Measurements from ENCODE around the gene RGS9. TPM values are rescaled to one million over a fixed set of nuclear protein-coding genes. Genes with fewer than 3 reads are reported as not detected.

RGS9 gene
- total RNA-seq, 2 donors from 2014 or later: 5.3 to 7.3 TPM

DNA sequence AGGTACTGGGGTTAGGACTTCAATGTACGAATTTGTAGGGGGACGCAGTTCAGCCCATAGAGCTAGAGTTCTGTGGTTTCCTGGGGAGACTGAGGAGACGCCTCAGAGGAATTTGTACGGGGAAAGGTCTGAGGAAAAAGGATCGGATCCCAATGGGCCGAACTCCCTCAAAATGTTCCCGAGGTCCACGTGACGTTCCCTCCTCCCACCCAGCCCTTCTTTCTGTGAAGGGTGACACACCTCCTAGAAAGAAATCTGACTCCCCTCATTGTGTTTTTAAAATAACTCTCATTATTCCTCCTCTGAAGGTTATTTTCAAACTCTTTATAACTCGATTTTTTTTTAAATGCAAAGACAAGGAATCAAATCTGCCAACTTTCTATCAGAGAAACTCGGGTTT lies 8.6 kb downstream of the RGS9 start:
- intact Hi-C loops (cut with DNase I): no loop called here
- no peak for DNase-seq (ENCODE audit: low spot score)

DNA sequence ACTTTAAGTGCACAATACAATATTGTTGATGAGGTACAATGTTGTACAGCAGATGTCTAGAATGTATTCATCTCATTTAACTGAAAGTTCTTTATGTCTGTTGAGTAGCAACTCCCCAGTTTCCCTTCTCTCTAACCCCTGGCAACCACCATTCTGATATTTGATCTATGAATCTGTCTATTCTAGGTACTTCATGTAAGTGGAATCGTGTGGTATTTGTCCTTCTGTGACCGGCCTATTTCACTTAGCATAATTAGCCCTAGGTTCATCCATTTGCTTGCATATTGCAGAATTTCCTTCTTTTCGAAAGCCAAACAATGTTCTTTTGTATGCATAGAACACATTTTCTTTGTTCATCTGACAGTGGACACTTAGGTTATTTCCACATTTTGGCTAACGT lies 10.8 kb downstream of the RGS9 start:
- no peak for DNase-seq (ENCODE audit: low spot score)

DNA sequence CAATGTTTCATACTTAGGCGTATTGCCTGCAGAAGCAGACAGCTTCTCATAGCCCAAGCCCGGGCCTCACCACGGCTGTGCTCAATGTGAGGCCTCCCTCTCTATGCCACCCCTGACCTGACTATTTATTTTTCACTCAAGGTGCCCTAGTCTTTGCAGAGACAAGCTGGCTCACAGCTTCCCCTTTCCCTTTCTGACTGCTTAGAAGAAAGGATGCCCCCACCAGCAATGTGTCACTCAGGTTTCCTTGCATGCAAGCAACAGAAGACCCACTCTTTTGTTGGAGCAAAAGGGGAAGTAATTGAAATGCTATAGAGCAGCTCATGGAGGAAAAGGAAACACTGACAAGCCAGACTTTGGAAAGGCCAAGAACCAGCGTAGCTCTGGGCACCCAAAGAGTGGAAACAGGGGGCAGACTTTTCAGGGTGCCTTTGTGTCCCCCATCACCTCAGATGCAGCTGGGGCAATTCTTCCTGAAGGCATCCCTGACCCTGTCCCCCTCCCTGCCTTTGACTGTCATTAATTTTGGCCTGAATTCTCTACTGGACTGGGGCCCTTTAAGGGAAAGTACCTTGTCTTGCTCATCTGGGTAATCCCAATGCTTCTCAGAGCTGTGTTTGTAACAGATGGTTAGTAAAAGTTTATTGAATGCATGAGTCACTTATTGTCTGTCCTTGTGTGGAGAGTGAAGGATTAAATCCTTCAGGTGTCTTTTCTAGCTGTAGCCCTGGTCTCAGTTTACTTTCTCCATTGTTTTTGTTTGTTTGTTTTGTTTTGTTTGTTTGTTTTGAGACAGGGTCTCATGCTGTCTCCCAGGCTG lies 17.8 kb downstream of the RGS9 start:
- no peak for DNase-seq (ENCODE audit: low spot score)
- intact Hi-C loops (cut with DNase I): no loop called here

More for the DNA sequence above, 10.8 kb downstream of the RGS9 start:
- intact Hi-C loops (cut with DNase I): loop anchor here in 1 of 2 donors (1.0 kb wide), 1 partner anchor 19 kb away; no protein-coding TSS in a partner anchor

DNA sequence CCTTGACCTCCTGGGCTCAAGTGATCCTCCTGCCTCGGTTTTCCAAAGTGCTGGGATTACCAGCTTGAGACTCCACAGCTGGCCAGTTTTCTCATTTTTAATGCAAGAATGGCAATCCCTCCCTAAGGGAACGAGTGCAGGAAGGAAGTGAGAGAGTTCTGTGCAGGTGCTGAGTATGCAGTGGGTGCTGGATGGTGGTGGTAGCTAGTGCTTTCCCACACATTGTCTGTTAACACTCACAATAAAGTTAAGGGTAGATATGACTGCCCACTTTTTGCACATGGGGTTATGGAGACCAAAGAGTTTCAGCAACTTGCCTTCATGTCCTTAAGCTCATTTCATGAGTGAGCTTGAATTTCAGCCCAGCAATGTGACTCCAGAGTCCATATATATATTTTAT lies 18.5 kb downstream of the RGS9 start:
- intact Hi-C loops (cut with DNase I): no loop called here

DNA sequence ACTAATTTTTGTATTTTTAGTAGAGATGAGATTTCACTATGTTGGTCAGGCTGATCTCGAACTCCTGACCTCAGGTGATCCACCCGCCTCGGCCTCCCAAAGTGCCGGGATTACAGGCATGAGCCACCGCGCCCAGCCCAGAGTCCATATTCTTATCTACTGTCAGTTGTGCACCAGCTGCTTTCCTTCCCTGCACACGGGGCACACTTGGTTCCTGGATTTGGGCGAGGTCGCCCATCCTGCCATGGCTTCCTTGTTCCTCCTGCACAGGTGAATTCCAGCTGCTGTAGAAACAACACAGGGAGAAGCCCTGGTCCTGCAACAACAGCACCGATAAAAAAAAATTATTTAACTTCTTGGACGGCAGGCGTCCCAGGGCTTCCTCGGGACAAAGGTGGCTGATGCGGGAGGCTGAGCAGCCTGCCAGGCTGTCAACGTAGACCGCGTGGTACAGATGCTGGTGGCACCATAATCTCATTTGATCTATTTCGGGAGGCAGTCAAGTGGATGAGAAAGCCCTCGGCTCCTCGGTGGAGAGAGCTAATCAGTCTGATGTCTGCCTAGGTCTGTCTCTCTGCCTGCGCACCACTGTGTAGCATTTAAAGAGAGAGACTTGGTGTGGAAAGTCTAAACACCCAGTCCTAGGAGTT lies 19.1 kb downstream of the RGS9 start:
- intact Hi-C loops (cut with DNase I): no loop called here
- no peak for DNase-seq (ENCODE audit: low spot score)

More for the DNA sequence above, 18.5 kb downstream of the RGS9 start:
- no peak for DNase-seq (ENCODE audit: low spot score)

DNA sequence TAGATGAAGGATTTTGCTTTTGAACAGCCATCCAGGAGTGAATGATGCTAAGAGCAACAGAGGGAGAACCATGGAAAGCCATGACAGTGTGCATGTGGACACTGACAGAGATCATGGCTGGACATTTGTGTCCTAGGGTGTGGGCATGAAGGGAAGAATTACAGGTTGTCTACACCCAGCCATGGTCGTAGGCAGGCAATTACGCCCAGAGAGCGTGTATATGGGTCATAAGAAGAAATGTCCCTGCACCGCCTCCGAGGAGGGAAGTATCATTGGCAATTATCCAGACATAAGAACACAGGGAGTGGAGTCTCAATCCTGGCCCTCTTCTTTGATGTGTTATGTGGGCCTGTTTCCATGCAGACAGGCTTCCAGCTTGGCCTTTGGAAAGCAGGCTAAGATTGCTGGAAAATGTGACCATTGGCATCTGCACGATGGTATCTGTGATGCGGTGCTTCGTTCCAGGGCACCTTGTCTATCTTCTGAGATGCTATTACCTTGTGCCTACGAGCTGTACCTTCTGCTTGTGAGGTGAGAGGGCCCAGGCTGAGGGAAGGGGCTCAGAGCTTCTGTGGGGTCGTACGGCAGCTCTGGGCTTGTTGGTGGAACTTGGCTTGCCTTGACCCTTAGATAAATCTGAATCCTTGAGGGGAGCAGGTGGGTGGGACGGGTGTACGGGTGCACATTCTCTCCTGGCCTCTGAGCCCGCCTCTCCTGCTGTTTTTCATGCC lies 19.8 kb downstream of the RGS9 start:
- no peak for DNase-seq (ENCODE audit: low spot score)
- intact Hi-C loops (cut with DNase I): no loop called here

DNA sequence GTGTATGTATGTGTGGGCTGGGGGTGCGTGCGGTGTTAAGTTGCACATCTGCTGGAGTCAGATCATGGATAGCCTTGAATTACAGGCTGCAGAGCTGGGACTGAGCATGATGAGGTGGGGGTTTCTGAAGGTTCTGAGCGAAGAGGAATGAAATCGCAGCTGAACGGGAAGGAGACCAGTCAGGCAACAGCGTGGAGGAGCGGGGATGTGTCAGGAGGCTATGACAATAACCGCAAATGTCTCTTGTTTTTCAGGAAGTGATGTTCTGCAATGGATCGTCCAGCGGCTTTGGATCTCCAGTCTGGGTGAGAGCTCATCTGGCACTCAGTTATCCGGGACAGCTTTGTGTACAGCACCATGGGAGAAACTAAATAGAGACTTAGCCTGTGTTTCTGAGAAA lies 20.9 kb downstream of the RGS9 start:
- DNase-seq (ENCODE audit: low spot score): no peak
- intact Hi-C loops (cut with DNase I): no loop called here

DNA sequence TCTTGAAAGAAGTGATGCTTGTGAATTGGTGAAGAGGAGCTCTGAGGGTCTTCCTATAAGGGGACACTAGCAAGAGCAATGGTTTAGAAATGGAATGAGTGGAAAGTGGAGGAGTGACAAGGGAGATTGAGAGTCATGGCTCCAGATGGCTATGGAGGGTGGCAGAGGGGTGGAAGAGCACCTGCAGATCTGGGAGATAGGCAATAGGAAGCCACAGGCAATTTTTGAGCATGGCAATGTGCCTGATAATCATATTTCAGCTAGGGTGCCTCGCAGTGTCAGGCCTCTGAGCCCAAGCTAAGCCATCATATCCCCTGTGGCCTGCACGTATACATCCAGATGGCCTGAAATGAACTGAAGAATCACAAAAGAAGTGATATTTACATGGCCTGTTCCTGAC lies 21.5 kb downstream of the RGS9 start:
- no peak for DNase-seq (ENCODE audit: low spot score)
- intact Hi-C loops (cut with DNase I): no loop called here

DNA sequence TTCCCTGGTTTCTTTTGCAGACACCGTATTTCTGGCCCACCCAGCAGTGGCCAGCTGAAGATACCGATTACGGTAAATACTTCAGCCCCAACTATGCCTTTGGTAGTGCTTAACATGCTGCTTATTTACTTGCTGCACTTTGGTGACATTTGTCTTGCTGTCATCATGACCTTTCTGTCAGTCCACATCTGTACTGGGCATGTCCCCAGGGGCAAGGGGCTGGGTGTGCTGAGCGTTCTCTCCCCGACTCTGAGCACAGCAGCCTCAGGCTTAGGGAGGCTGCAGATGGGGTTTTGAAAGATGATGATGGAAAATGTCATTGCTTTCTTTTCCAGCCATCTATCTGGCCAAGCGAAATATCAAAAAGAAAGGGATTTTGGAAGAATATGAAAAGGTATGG lies 23.3 kb downstream of the RGS9 start:
- no peak for DNase-seq (ENCODE audit: low spot score)
- intact Hi-C loops (cut with DNase I): no loop called here

DNA sequence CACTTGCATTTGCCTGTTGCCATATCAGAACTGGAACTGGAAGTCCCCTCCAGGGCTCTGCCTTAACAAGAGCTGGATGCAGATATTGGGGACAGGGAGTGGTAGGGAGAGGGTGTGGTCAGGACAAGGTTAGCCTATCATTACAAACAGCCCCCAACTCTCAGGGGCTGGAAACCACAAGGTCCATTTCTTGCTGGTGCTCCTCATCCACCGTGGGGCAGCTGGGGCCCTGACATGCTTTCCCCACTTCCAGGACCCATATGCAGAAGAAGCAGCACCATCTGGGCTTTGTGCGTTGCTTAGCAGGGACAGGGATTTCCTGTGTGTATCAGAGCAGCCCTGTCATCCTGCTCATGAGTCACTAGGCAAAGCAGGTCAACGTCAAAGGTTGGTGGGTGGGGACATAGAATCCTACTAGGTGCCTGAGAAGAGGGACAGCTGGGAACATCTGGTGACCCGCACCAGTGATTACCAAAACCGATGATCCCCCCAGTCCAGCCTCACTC lies 26.9 kb downstream of the RGS9 start:
- no peak for DNase-seq (ENCODE audit: low spot score)
- intact Hi-C loops (cut with DNase I): no loop called here

DNA sequence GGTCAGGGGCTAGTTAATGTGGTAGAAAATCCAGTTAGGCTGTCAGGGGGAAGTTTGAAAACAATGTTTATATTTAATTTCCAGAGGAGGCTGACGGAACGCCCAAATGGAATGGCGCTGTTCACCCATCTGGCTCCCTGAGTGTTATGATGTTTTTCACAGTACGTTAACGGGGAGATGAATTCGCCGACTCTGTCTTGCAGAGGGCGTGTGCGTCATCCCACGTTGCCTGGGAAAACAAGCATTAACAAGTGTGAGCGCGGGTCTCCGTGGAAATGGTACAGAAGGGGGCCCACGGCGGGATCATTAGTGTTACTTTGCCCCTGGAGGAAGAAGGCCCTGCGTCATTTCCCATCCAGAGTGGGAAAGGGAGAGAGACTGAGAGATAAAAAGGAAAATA lies 29.6 kb downstream of the RGS9 start:
- no peak for DNase-seq (ENCODE audit: low spot score)

DNA sequence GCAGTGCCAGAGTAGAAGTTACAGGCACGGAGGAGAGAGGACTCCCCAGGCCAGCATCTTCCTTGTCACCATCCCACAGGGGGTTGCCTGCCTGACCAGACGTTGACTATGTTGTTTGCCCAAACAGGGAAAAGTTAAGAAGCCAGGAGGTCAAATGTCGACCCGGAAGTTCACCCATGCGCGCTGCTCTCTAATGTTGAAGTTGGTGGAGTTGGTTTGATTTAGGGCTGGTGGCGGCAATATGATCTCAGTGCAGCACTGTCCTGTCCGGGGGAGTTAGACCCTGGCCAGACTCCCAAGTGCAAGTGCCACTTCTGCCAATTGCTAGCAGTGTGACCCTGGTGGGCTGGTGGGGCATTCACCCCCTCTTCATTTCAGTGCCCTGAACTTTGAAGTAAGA lies 30.4 kb downstream of the RGS9 start:
- no peak for DNase-seq (ENCODE audit: low spot score)

More for the DNA sequence above, 29.6 kb downstream of the RGS9 start:
- intact Hi-C loops (cut with DNase I): loop anchor here in 1 of 2 donors (1.0 kb wide), 1 partner anchor 18 kb away; no protein-coding TSS in a partner anchor

DNA sequence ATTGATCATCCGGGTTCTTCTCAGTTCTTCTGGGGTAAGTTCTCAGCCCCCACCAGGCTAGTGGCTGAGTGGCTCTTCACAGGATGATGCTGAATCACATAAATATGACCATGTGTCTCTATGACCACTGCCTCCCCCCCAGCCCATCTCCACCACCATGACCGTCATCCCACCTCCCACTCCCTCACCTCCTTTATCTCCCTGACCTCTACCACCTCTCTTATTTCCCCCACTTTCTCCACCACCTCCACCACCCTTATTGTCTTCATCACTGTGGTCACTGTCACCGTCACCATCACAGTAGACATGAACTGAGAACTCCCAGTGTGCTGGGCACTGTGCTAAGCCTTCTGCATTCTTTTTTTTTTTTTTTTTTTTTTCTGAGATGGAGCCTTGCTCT lies 32.5 kb downstream of the RGS9 start:
- intact Hi-C loops (cut with DNase I): no loop called here
- no peak for DNase-seq (ENCODE audit: low spot score)

More for the DNA sequence above, 30.4 kb downstream of the RGS9 start:
- intact Hi-C loops (cut with DNase I): loop anchor here in 1 of 2 donors (1.0 kb wide), 1 partner anchor 19 kb away; no protein-coding TSS in a partner anchor

DNA sequence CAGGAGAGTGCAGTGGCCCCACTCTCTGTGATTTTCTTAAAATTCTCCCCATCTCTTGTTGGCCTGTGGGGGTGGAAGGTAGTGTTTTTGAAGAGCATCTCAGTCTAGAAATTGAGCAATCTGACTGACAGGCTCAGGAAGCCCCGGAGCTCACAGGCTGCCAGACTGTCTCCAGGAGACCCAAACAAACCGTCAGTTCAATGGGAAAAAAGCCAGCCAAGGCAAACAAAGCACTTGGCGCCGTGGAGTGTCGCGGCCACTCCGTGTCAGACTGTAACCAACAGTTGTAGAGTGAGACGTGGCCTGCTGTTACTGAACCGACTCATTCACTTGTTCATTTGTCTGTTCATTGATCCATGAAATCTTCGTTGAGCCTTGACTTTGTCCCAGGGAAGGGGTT lies 33.7 kb downstream of the RGS9 start:
- no peak for DNase-seq (ENCODE audit: low spot score)
- intact Hi-C loops (cut with DNase I): no loop called here

DNA sequence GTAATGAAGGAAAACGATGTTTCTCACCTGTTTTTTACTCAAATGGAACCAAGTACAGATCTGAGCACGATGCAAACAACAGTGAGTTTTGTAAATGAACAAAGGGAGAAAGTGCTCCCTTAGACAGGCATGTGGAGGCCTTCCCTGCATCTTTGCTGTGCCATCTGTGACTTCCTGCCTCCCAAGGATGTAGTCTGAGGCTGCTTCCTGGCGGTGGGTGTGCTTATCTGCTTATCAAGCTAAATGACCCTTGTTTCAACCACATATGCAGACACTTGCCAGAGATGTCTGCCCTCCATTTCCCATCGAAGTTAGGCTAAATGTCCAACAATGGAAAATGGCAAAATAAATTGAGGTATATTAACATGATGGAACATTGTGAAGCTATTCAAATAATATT lies 34.6 kb downstream of the RGS9 start:
- intact Hi-C loops (cut with DNase I): no loop called here
- DNase-seq (ENCODE audit: low spot score): no peak

DNA sequence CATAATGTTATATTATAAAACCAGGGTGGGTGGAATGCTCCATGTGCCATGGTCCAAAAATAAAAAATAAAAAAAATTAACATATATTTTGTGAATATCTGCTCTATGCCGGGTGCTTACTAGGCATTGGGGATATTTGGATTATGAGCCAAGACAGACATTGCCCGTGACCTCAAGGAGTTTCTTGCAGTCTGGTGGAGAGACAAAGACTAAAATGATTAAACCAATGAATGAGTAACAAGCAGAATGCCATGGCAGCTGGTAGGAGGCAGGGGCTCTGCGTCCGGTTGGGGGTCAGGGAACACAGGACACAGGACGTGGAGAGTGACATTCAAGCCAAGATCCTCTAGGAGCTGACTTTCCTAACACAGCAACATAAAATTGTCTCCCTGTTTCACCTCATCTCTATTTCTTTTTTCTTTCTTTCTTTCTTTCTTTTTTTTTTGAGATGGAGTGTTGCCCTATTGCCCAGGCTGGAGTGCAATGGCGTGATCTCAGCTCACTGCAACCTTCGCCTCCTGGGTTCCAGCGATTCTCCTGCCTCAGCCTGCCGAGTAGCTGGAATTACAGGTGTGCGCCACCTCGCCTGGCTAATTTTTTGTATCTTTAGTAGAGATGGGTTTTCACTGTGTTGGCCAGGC lies 35.4 kb downstream of the RGS9 start:
- no peak for DNase-seq (ENCODE audit: low spot score)
- intact Hi-C loops (cut with DNase I): no loop called here

DNA sequence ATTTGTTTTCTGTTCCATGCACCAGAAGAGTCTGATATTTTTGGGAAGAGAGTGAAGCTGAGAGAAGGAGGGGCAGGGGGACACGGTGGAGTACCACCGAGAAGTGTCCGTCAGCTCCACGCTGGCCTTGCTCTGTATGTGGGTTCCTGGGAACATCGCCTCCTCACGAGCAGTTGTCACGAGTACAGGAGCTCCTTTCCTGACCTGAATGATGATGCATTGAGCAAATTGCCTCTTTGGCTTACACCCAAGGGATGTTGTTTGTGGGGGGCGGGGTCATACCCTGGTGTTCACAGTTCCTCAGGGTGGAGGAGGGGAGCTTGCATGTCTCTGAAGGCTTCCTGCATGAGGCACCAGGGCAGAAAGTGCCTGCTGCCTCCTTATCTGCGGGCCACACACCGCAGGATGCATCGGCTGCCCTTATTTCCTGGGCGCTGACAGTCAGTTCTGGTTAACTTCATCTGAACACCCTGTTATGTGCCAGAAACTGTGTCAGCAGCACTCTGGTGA lies 36.2 kb downstream of the RGS9 start:
- DNase-seq (ENCODE audit: low spot score): no peak

DNA sequence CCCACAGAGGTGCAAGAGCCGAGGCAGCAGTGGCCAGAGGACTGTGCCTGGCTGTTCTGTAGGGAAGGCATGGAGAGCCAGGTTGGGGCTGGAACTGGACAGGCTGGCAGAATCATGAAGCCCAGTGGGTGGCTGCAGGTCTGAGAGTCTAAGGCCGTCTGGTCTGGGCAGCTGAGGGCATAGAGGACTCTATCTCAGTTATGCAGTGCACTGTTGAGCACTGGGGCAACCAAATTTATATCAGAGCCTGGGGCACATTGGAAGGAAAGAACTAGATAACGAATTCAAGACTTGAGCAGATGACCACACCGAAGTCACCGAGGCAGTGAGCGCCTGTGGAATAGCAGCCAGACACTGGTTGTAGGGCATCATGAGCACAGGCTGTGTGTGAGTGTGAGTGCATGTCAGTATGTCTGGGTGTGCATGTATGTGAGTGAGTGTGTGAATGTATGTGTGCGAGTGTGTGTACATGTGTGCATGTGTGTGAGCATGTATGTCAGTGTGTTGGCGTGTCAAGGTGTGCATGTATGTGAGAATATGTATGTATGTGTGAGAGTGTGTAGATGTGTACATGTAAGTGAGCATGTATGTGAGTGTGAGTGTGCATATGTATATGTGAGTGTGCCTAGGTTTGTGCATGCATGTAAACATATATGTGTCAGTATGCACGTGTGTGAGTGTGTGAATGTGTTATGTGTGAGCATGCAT lies 37.0 kb downstream of the RGS9 start:
- intact Hi-C loops (cut with DNase I): no loop called here
- no peak for DNase-seq (ENCODE audit: low spot score)

More for the DNA sequence above, 36.2 kb downstream of the RGS9 start:
- intact Hi-C loops (cut with DNase I): no loop called here

DNA sequence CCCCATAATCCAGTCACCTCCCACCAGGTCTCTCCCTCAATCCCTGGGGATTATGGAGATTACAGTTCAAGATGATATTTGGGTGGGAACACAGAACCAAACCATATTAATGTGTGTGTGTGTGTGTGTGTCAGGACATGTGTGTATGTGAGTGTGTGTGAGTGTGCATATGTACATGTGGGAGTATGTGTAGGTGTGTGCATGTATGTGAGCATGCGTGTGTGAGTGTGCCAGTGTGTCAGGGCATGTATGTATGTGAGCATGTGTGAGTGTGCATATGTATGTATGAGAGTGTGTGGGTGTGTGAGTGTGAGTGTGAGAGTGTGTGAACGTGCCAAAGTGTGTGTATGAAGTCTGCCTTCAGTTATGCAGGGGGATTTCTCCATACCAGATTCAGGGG lies 37.8 kb downstream of the RGS9 start:
- no peak for DNase-seq (ENCODE audit: low spot score)
- intact Hi-C loops (cut with DNase I): no loop called here
